OCI-LY3 (cell line): ENCODE measurements around the gene GDF2.

Experiments used
- H2AFZ ChIP-seq: fragments of 200-600, 300-600 bp; shearing (Covaris generic); 2 replicates; pipeline ENCODE4 v1.6.0; 2014; ENCODE audit warnings: antibody characterized with exemption, low read depth, low read length
- H3K27ac ChIP-seq: fragments of 200-600, 300-600 bp; sonication (generic); 2 replicates; pipeline ENCODE4 v1.5.1; 2014; ENCODE audit warnings: mild to moderate bottlenecking, low read length, moderate library complexity, mixed read lengths
- H3K27me3 ChIP-seq: fragments of 200-600, 300-600 bp; sonication (generic); 2 replicates; pipeline ENCODE4 v1.6.1; 2014; ENCODE audit warnings: low read depth, low read length, mixed read lengths
- H3K36me3 ChIP-seq: fragments of 200-600, 300-600 bp; sonication (generic); replicated peaks from 2 replicates; pipeline ENCODE3; 2014; ENCODE audit warnings: low read depth, low read length, mixed read lengths
- H3K4me1 ChIP-seq: fragments of 300-600, 200-600 bp; sonication (generic); 2 replicates; pipeline ENCODE4 v1.6.1; 2014; ENCODE audit warnings: low read length, mixed read lengths
- H3K4me2 ChIP-seq: fragments of 200-600, 300-600 bp; sonication (generic); 2 replicates; pipeline ENCODE4 v1.6.1; 2014; ENCODE audit warnings: low read length, mixed read lengths
- H3K4me3 ChIP-seq: fragments of 300-600, 200-600 bp; sonication (generic); 2 replicates; pipeline ENCODE4 v1.5.1; 2014; ENCODE audit warnings: antibody characterized with exemption, mild to moderate bottlenecking, low read length, moderate library complexity
- H3K79me2 ChIP-seq: fragments of 300-600, 200-600 bp; shearing (Covaris generic); 2 replicates; pipeline ENCODE4 v1.6.1; 2014; ENCODE audit warnings: mild to moderate bottlenecking, low read length, mixed read lengths
- H3K9ac ChIP-seq: fragments of 300-600, 200-600 bp; shearing (Covaris generic); 2 replicates; pipeline ENCODE4 v1.6.0; 2014; ENCODE audit warnings: mild to moderate bottlenecking, low read length, moderate library complexity
- H3K9me3 ChIP-seq: fragments of 200-600, 300-600 bp; shearing (Covaris generic); 2 replicates; pipeline ENCODE4 v1.6.1; 2014; ENCODE audit warnings: low read length, mixed read lengths; ENCODE audit not compliant: insufficient read depth
- H4K20me1 ChIP-seq: fragments of 200-600, 300-600 bp; sonication (generic); 2 replicates; pipeline ENCODE4 v1.6.1; 2016; ENCODE audit warnings: low read length, mixed read lengths; ENCODE audit not compliant: insufficient read depth
- EZH2phosphoT487 ChIP-seq: fragments of 200-600 bp; shearing (Covaris generic); IDR thresholded peaks from 2 replicates; pipeline ENCODE4 v1.6.1; 2018; ENCODE audit warnings: antibody characterized with exemption, mixed run types, low read depth
- TF ChIP-seq, protein P1 (sequence below): fragments of 200-600, 300-600 bp; sonication (generic); IDR thresholded peaks from 2 replicates; pipeline ENCODE4 v1.5.1; 2014; ENCODE audit warnings: antibody characterized with exemption, low read length, low read depth

The GDF2 gene

DNA sequence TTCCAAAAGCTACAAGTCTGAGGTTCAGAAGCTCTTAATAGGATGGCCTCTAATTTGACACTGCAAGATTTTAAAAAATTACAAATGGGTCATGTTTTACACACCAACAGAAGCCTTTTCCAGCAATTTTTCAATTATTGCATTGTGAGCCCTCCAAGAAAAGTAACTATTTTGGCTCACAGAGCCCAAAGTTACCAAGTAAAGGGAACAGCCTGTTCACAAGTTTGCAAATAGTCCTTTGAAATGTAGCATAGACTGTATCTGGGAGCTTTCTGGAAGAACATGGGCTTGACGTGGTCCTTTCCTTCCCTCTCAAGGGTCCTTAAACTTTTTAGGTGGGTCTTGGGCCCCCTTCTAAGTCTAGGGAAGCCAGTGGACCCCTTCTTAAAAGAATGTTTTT, 23.5 kb upstream of the GDF2 start:
- Histone ChIP-seq H3K4me3 (no peak overlapping the region), H3K27me3 (no peaks in the 10 kb centered on the region), H3K4me1 (no peaks in the 10 kb centered on the region), H3K36me3 (no peaks in the 10 kb centered on the region), H3K27ac (no peak overlapping the region), H3K4me2 (no peak overlapping the region), H3K79me2 (no peaks in the 10 kb centered on the region), H4K20me1 (no peaks in the 10 kb centered on the region), H3K9ac (no peak overlapping the region), H3K9me3 (no peaks in the 10 kb centered on the region), H2AFZ (no peak overlapping the region)
- no peak for TF ChIP-seq EZH2phosphoT487
- TF ChIP-seq, protein P1, sequence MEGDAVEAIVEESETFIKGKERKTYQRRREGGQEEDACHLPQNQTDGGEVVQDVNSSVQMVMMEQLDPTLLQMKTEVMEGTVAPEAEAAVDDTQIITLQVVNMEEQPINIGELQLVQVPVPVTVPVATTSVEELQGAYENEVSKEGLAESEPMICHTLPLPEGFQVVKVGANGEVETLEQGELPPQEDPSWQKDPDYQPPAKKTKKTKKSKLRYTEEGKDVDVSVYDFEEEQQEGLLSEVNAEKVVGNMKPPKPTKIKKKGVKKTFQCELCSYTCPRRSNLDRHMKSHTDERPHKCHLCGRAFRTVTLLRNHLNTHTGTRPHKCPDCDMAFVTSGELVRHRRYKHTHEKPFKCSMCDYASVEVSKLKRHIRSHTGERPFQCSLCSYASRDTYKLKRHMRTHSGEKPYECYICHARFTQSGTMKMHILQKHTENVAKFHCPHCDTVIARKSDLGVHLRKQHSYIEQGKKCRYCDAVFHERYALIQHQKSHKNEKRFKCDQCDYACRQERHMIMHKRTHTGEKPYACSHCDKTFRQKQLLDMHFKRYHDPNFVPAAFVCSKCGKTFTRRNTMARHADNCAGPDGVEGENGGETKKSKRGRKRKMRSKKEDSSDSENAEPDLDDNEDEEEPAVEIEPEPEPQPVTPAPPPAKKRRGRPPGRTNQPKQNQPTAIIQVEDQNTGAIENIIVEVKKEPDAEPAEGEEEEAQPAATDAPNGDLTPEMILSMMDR, result no peak

DNA sequence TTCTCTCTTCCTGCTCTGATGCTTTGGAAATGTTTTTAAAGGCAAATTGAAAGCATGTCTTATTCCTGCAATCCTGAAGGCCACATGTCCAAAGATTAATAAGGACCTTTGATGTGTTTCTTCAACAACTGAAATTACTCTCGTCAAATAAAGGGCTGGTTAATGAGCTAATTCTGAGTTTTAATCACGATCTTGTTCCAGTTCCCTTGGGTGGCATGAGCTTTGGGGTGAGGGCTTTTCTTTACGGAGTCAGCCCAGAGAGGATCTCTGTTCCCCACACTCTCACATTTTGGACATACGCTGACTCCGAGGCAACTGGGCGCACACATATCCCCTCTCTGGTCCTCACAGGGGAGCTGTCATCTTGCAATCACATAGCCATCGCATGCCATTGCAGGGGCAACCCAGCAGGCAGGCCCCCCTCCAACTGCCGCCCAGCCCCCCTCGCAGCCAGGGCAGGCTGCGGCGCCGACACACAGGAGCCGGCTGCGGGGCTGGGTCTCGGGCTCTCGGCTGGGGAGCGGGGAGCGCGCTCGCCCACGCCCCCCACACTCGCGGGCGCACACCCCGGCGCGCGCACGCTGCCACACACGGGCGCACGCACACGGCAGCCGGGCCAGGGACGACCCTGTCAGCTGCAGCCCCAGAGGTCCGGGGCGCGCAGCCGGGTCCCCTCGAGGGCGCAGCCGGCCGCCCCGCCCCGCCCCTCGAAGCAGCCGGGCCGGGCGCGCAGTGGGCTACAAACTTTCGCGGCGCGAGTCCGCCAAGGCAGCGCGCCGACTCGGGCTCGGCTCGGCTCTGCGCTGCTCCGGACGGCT, 22.4 kb upstream of the GDF2 start, which contains the start of gene GDF10:
Gene GDF10 (plus strand): TSS at position 587 of the 818 bp plus-strand sequence. CDS start 455 bp downstream, outside the sequence.
- Histone ChIP-seq H3K9ac (no peak within 1 kb of the TSS), H3K4me3 (no peak within 1 kb of the TSS), H3K27me3 (no peaks in the 10 kb centered on the region), H3K4me1 (no peaks in the 10 kb centered on the region), H3K79me2 (no peaks in the 10 kb centered on the region), H3K9me3 (no peaks in the 10 kb centered on the region), H2AFZ (no peak within 1 kb of the TSS), H3K4me2 (no peak within 1 kb of the TSS), H4K20me1 (no peaks in the 10 kb centered on the region), H3K27ac (no peak within 1 kb of the TSS), H3K36me3 (no peaks in the 10 kb centered on the region)
- TF ChIP-seq, protein P1, result no peak
- TF ChIP-seq EZH2phosphoT487, result no peak

DNA sequence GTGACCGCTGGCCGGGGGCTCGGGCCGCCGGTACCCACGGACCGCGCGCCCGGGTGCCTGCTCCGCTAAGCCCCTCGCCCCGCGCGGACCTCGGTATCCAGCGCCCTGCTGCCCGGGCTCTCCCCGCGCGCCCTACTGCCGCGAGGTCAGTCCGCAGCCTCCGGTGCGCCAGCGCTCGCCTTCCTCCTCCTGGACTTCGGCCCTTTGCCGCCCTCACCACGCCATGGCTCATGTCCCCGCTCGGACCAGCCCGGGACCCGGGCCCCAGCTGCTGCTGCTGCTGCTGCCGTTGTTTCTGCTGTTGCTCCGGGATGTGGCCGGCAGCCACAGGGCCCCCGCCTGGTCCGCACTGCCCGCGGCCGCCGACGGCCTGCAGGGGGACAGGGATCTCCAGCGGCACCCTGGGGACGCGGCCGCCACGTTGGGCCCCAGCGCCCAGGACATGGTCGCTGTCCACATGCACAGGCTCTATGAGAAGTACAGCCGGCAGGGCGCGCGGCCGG, 21.8 kb upstream of the GDF2 start:
- Histone ChIP-seq H3K27me3 (no peaks in the 10 kb centered on the region), H4K20me1 (no peaks in the 10 kb centered on the region), H2AFZ (no peak overlapping the region), H3K4me1 (no peaks in the 10 kb centered on the region), H3K79me2 (no peaks in the 10 kb centered on the region), H3K27ac (no peak overlapping the region), H3K36me3 (no peaks in the 10 kb centered on the region), H3K9me3 (no peaks in the 10 kb centered on the region), H3K4me3 (no peak overlapping the region), H3K4me2 (no peak overlapping the region), H3K9ac (no peak overlapping the region)
- TF ChIP-seq EZH2phosphoT487, result no peak
- TF ChIP-seq, protein P1, result no peak

DNA sequence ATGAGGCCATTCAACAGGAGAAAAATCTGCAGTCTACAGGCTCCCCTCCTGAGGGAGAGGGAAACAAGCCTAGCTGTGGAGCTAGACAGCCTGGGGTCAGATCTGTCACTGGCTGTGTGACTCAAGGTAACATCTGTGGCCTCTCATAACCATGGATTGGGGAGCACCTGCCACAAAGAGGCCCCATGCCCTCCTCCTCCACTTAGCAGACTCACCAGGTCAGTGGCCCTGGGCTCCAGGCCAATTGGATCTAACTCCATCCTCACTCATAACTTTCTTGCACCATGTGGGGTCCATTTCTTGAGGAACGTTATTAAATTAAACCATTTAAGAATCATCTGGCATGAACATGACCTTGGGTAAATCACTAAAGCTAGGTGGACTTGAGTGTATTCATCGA, 20.4 kb upstream of the GDF2 start:
- H3K9ac ChIP-seq, result no peak overlapping the region
- H3K79me2 ChIP-seq, result no peaks in the 10 kb centered on the region
- H3K36me3 ChIP-seq, result no peaks in the 10 kb centered on the region
- no peak overlapping the region for H3K4me3 ChIP-seq
- no peak overlapping the region for H2AFZ ChIP-seq
- H3K27ac ChIP-seq, result no peak overlapping the region
- no peaks in the 10 kb centered on the region for H4K20me1 ChIP-seq
- H3K27me3 ChIP-seq, result no peaks in the 10 kb centered on the region
- no peaks in the 10 kb centered on the region for H3K4me1 ChIP-seq
- TF ChIP-seq, protein P1, result no peak
- no peak for TF ChIP-seq EZH2phosphoT487
- H3K9me3 ChIP-seq, result no peaks in the 10 kb centered on the region
- no peak overlapping the region for H3K4me2 ChIP-seq
